K562 (cell line): ENCODE results near the gene KPNA1. TPM values are rescaled to one million over a fixed set of nuclear protein-coding genes. Genes with fewer than 3 reads are reported as not detected.

Experiments used
- ATAC-seq: fragments of 200-7000 bp; cut with Tn5 transposase; 3 replicates; pipeline ENCODE4 v1.9.1; 2020; ENCODE audit warnings: moderate library complexity
- BruUV-seq: library from RNA; stranded (reverse); fragments of 400-500 nt; replicated peaks from 2 replicates; lab custom pipeline; 2021; lab: Mats Ljungman, UMichigan
- CTCF ChIA-PET: fragments of 300-600 bp; formaldehyde crosslinking; extraction: SDS; loops from one replicate; lab custom pipeline; 2021; ENCODE audit warnings: low intra/inter-chr PET ratio; lab: Yijun Ruan, JAX
- POLR2A ChIA-PET: fragments of 300-600, 350-650 bp; sonication (Branson Sonifier 250); formaldehyde crosslinking; extraction: SDS; loops from one replicate; lab custom pipeline; 2021; ENCODE audit warnings: antibody characterized with exemption, inconsistent platforms; lab: Yijun Ruan, JAX
- DNase-seq, 4 experiments: peaks; one replicate each; pipeline versions ENCODE4 v3.0.0 to v3.0.0-alpha.2; 2011 to 2018; ENCODE audit warnings: low spot score in 3 of 4, mixed read lengths in 3 of 4; ENCODE audit errors: extremely low read depth in 1 of 4
- FAIRE-seq: peaks from 2 replicates; lab custom pipeline; 2011; peaks lifted over from hg19 to GRCh38; lab: Jason Lieb, UNC
- H2AFZ ChIP-seq: 2 replicates; pipeline ENCODE4 v1.6.0; 2011; ENCODE audit warnings: low read depth, low read length, control low read depth, inconsistent platforms
- H3K27ac ChIP-seq: fragments of 200-600 bp; 3 replicates; pipeline ENCODE4 v1.8.0; 2011; ENCODE audit warnings: low read depth, mild to moderate bottlenecking, control low read depth, inconsistent platforms, low read length, moderate library complexity, mixed read lengths; ENCODE audit errors: extremely low read depth
- H3K27me3 ChIP-seq, 2 experiments: fragments of 300-600 bp in 1 of 2; 2 replicates in 1 of 2; 3 replicates in 1 of 2; pipeline versions ENCODE4 v1.6.0 to v1.8.0; 2011; ENCODE audit warnings: inconsistent platforms in 2 of 2, low read length in 2 of 2, mild to moderate bottlenecking in 1 of 2, mixed read lengths in 1 of 2, moderate library complexity in 1 of 2; ENCODE audit not compliant: control insufficient read depth in 2 of 2, insufficient read depth in 2 of 2
- H3K36me3 ChIP-seq: fragments of 300-600 bp; 3 replicates; pipeline ENCODE4 v1.8.0; 2011; ENCODE audit warnings: mild to moderate bottlenecking, low read length, inconsistent platforms; ENCODE audit not compliant: control insufficient read depth, insufficient read depth
- H3K4me1 ChIP-seq, 2 experiments: fragments of 200-600 bp in 1 of 2; replicated peaks in 1 of 2; 2 replicates in 1 of 2; 3 replicates in 1 of 2; pipeline versions ENCODE4 v1.5.1 to v1.8.0; 2011; ENCODE audit warnings: inconsistent platforms in 2 of 2, low read length in 2 of 2, mild to moderate bottlenecking in 1 of 2, mixed read lengths in 1 of 2, moderate library complexity in 1 of 2; ENCODE audit not compliant: control insufficient read depth in 2 of 2, insufficient read depth in 2 of 2
- H3K4me2 ChIP-seq: 2 replicates; pipeline ENCODE4 v1.6.1; 2011; ENCODE audit warnings: low read length, control low read depth, inconsistent platforms, mixed read lengths; ENCODE audit not compliant: insufficient read depth
- H3K4me3 ChIP-seq: fragments of 200-600 bp; sonication (generic), shearing (Covaris generic); 2 replicates; pipeline ENCODE4 v1.5.1; 2016; ENCODE audit warnings: control low read depth, inconsistent platforms
- H3K79me2 ChIP-seq: fragments of 200-600 bp; 3 replicates; pipeline ENCODE4 v1.8.0; 2011; ENCODE audit warnings: low read length, inconsistent platforms; ENCODE audit not compliant: control insufficient read depth, insufficient read depth
- H3K9ac ChIP-seq, 2 experiments: 2 replicates each; pipeline versions ENCODE4 v1.6.0 to v1.6.1; 2011; ENCODE audit warnings: low read depth in 2 of 2, low read length in 2 of 2, control low read depth in 1 of 2, inconsistent platforms in 1 of 2, mild to moderate bottlenecking in 1 of 2, mixed read lengths in 1 of 2; ENCODE audit not compliant: insufficient read depth in 1 of 2
- H3K9me1 ChIP-seq: one replicate; pipeline ENCODE4 v1.6.0; 2011; ENCODE audit warnings: inconsistent platforms, mild to moderate bottlenecking, low read length, moderate library complexity; ENCODE audit not compliant: control insufficient read depth, insufficient read depth
- H3K9me3 ChIP-seq: replicated peaks from 2 replicates; pipeline ENCODE4 v1.5.1; 2011; ENCODE audit warnings: low read depth, low read length, inconsistent platforms; ENCODE audit not compliant: control insufficient read depth, insufficient read depth
- H4K20me1 ChIP-seq: replicated peaks from 2 replicates; pipeline ENCODE4 v1.6.1; 2011; ENCODE audit warnings: low read length, inconsistent platforms, mixed read lengths; ENCODE audit not compliant: control insufficient read depth, insufficient read depth
- ARNT ChIP-seq, 2 experiments: fragments of 450-650 bp; IDR thresholded peaks; 2 replicates each; pipeline ENCODE4 v1.6.1; 2016; ENCODE audit warnings: mild to moderate bottlenecking in 1 of 2
- CEBPZ ChIP-seq: fragments of 150-350 bp; IDR thresholded peaks from 2 replicates; pipeline ENCODE4 v1.6.1; 2014; ENCODE audit warnings: low read depth, mild to moderate bottlenecking, low read length, borderline replicate concordance
- EZH2 ChIP-seq: IDR thresholded peaks from 2 replicates; pipeline ENCODE4 v1.6.1; 2012; ENCODE audit warnings: low read depth, mild to moderate bottlenecking, inconsistent platforms, low read length, borderline replicate concordance
- GTF2B ChIP-seq: IDR thresholded peaks from 2 replicates; pipeline ENCODE4 v1.6.1; 2011; ENCODE audit not compliant: insufficient read length; ENCODE audit errors: extremely low read depth
- KHSRP ChIP-seq: fragments of 450-650 bp; IDR thresholded peaks from 2 replicates; pipeline ENCODE4 v1.6.1; 2017
- MAZ ChIP-seq, 2 experiments: fragments of 450-650 bp in 1 of 2; sonication (generic) in 1 of 2; formaldehyde crosslinking; IDR thresholded peaks in 1 of 2; conservative IDR thresholded peaks in 1 of 2; 2 replicates each; pipeline versions ENCODE4 v1.4.0 to v1.5.0; 2020; ENCODE audit warnings: mild to moderate bottlenecking in 1 of 2, missing genetic modification reagents in 1 of 2
- POLR2AphosphoS2 ChIP-seq: IDR thresholded peaks from 2 replicates; pipeline ENCODE4 v1.6.1; 2012; ENCODE audit warnings: low read length, improper control_type of control experiment
- PURB ChIP-seq: sonication (generic); formaldehyde crosslinking; IDR thresholded peaks from 2 replicates; pipeline ENCODE4 v1.9.0; 2021; ENCODE audit warnings: low read depth, mild to moderate bottlenecking, missing genetic modification reagents
- RBM39 ChIP-seq: fragments of 200-400 bp; formaldehyde crosslinking; optimal IDR thresholded peaks from 2 replicates; pipeline ENCODE3; 2018; ENCODE audit warnings: low read depth, low read length
- ZNF280A ChIP-seq: fragments of 450-650 bp; IDR thresholded peaks from 2 replicates; pipeline ENCODE4 v1.6.1; 2018; ENCODE audit warnings: mild to moderate bottlenecking, low read depth; ENCODE audit not compliant: partially characterized antibody
- ZNF316 ChIP-seq: fragments of 450-650 bp; IDR thresholded peaks from 2 replicates; pipeline ENCODE4 v1.6.1; 2016
- ZNF41 ChIP-seq: fragments of 250-450 bp; sonication (Bioruptor Pico); conservative IDR thresholded peaks from 2 replicates; pipeline ENCODE4 v1.4.0; 2020; ENCODE audit warnings: mild to moderate bottlenecking
- WGBS: fragments of 100-300 bp; shearing (Covaris generic); methylation state at CpG from one replicate; pipeline ENCODE4 v1.1.6; 2016; ENCODE audit warnings: low coverage, mixed read lengths; ENCODE audit not compliant: insufficient coverage; ENCODE audit errors: missing lambda C conversion rate; 5-methylcytosine and 5-hydroxymethylcytosine counted together
- in situ Hi-C: fragments of 300-500 bp; cut with MboI; formaldehyde crosslinking; loops from 4 replicates; pipeline ENCODE4 v1.15.0; 2018; ENCODE audit warnings: inconsistent platforms, mixed read lengths
- intact Hi-C: fragments of 100-400 bp; cut with micrococcal nuclease; formaldehyde crosslinking; loops from 2 replicates; pipeline ENCODE4 v1.14.2; 2022
- polyA plus RNA-seq, 8 experiments: library from polyadenylated mRNA; depleted of rRNA in 4 of 8; stranded (reverse) in 5 of 8; unstranded in 3 of 8; fragments of >200 nt; fragmentation: Nextera tagmentation in 2 of 8; fragmentation: Illumina TruSeq in 1 of 8; extraction: Ambion mirVana in 2 of 8; extraction: Trizol in 1 of 8; gene quantifications; 2 replicates each; pipeline versions ENCODE4 v1.2.1 to v1.2.3, GENCODE V29; 2011 to 2014; ENCODE audit warnings: inconsistent platforms in 1 of 8, missing spikeins in 1 of 8
- total RNA-seq, 7 experiments: library from RNA; depleted of rRNA in 6 of 7; stranded (reverse); fragments of >200 nt in 6 of 7; fragmentation: Illumina TruSeq in 2 of 7; extraction: Trizol in 2 of 7; gene quantifications; 2 replicates each; pipeline versions ENCODE4 v1.2.1 to v1.2.3, GENCODE V29; 2011 to 2021; ENCODE audit warnings: low replicate concordance in 1 of 7

KPNA1 gene
- total and polyA plus RNA-seq, 9 of the 15 experiments (the other 6 are each of a cell fraction or from before 2014, with no cell fraction given): 9.3 to 53.8 (median 33.5) TPM

DNA sequence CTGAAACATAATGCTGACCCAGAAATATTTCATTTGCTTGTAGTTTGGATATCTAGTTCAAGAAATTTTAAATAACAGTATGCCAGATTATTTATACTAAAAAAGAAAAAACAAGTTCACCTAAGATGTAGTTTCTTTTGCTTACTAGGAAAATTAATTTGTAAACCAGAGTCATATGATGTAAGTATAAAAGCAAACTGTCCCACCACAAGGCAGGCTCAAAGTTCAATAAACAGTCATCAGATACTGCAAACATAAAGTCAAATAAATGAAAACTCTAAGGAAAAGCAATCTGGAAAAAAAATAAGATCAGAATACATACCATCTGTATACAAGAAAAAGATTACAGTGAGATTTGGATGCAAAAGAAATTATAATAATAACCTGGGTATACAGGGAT, 58.7 kb downstream of the KPNA1 start:
- Histone ChIP-seq H3K4me1 (no peaks in the 10 kb centered on the region), H3K4me2 (no peak overlapping the region), H3K4me3 (no peak overlapping the region), H3K36me3 (peaks cover 74% of the 10 kb centered on the region), H3K27ac (no peak overlapping the region), H3K9me3 (no peaks in the 10 kb centered on the region), H3K9me1 (no peaks in the 10 kb centered on the region), H3K27me3 (no peaks in the 10 kb centered on the region), H3K79me2 (no peaks in the 10 kb centered on the region), H2AFZ (no peak overlapping the region), H4K20me1 (no peaks in the 10 kb centered on the region), H3K9ac (no peak overlapping the region)
- POLR2A ChIA-PET: no interaction called here
- DNase-seq: no peak
- intact Hi-C loops (loop anchor here (5.0 to 10.0 kb wide), 2 partner anchors 61 to 109 kb away; partner anchors contain the start of genes DTX3L and PARP9), in situ Hi-C loops (no loop called here)
- ATAC-seq: no peak
- CTCF ChIA-PET: no interaction called here
- TF ChIP-seq ZNF41 (CRISPR knock-in tag) (no peak), POLR2AphosphoS2 (no peak), RBM39 (no peak), KHSRP (no peak)
- no TSS peak for BruUV-seq
- FAIRE-seq: no peak

DNA sequence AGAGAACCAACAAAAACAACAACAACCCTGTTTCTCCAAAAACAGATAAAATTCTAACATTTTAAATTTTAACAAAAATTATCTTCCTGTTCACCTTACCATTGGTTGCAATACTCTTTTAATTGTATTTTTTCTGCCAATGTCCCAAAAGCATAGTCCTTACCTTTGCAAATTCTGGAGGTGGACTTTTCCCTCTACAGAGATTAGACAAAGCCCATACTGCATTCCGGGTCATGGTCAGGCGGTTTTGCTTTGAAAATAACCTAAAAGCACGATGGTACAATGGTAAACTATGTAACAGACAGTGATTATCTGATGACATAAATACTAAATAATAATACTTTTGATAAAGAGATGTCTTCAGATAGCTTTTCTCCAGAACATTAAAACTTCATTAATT, 63.4 kb downstream of the KPNA1 start:
- Histone ChIP-seq H3K27ac (no peak overlapping the region), H3K79me2 (no peaks in the 10 kb centered on the region), H3K9me3 (no peaks in the 10 kb centered on the region), H2AFZ (no peak overlapping the region), H3K4me3 (no peak overlapping the region), H3K36me3 (peaks cover 59% of the 10 kb centered on the region), H3K4me2 (no peak overlapping the region), H3K9me1 (no peaks in the 10 kb centered on the region), H4K20me1 (no peaks in the 10 kb centered on the region), H3K4me1 (no peaks in the 10 kb centered on the region), H3K9ac (no peak overlapping the region), H3K27me3 (no peaks in the 10 kb centered on the region)
- FAIRE-seq (no peak), DNase-seq (no peak), ATAC-seq (no peak)
- intact Hi-C loops (loop anchor here (10.0 kb wide), 1 partner anchor 113 kb away; the partner anchor contains the start of genes DTX3L and PARP9), in situ Hi-C loops (no loop called here)
- ChIA-PET POLR2A (no interaction called here), CTCF (no interaction called here)
- 100% methylated on average over 2 of the region's 3 CpGs for WGBS
- BruUV-seq: no TSS peak
- TF ChIP-seq CEBPZ (no peak), ZNF316 (no peak), ARNT (IDR thresholded peaks at IDR 0.05) (no peak), ZNF280A (no peak), GTF2B (no peak), MAZ (CRISPR knock-in tag; conservative IDR thresholded peaks at IDR 0.05 in 1 of 2, IDR thresholded peaks at IDR 0.05 in 1 of 2) (no peak), PURB (CRISPR knock-in tag) (no peak), EZH2 (no peak)
